GM18867 (cell line): ENCODE measurements around the gene GNPDA1.

Source experiments
- ATAC-seq: cut with Tn5 transposase; IDR thresholded peaks from one replicate; pipeline ENCODE4 v1.9.1; 2021; ENCODE audit warnings: mild to moderate bottlenecking, moderate library complexity; ENCODE audit not compliant: unreplicated experiment

The GNPDA1 gene

GRCh38 chr5:142024771-142025304 is 12.0 kb upstream of the GNPDA1 start:
- ATAC-seq: peak; percentile 100

DNA sequence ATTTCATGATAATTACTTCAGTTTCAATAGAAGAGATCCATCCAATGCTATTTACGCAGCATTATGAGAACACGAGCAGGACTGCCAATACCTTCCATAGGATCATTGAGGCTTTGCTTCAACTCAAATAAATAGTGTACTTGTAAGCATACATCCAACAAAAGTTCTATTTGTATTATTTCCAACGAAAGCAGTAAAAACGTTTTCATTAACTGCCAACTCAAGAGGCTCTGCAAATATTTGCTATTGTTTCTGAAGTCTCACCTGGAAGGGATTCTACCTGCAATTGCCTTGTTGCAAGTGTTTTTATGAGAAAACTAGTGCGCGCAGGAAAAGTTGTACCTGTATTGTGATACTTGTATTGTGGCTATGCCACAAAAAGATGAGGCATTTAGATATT is 11.0 kb upstream of the GNPDA1 start:
- no peak for ATAC-seq

DNA sequence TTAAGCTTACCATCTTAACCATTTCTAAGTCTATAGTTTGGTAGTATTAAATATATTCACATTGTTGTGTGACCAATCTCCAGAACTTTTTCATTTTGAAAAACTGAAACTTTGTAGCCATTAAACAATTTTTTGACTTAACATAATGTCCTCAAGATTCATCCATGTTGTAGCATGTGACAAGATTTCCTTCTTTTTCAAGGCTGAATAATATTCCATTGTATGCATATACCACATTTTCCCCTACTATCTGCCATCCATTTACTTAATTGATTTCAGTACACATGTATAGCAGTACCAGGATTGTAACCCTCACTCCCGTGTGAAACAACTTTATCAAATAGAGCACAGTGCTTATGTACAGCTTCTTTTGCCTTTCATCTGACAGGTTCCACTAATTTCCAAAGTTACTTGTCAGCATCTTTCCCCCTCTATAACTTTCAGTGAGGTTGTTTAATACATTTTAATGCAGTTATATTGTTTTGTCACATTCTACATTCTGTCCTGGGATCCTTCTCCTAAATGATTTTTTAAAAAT is 7.4 kb upstream of the GNPDA1 start:
- no peak for ATAC-seq

DNA sequence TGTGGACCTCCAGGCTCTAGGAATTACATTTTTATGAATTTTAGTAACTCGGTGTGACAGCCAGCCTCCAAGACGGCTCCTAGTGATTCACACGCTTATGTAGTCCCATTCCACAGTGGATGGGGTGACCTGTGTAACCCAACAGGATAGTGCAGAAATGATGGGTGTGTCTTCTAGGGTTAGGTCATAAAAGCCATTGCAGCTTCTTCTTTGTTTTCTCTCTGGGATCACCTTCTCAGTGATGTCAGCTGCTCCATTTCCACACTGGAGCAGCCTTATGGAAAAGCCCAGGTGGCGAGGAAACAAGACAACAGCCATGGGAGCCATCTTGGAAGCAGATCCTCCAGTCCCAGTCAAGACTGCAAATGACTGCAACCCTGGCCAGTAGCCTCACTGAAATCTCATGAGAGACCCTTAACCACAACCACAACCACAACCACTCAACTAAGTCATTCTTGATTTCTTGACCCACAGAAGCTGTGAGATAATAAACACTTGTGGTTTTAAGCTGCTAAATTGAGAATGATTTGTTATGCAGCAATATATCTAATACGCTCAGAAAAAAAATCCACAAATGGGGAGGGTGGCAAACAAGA is 5.1 kb upstream of the GNPDA1 start:
- peak; percentile 54 for ATAC-seq

- ATAC-seq: no peak
These were observed 3.7 kb upstream of the GNPDA1 start for GRCh38 chr5:142016556-142016955.

DNA sequence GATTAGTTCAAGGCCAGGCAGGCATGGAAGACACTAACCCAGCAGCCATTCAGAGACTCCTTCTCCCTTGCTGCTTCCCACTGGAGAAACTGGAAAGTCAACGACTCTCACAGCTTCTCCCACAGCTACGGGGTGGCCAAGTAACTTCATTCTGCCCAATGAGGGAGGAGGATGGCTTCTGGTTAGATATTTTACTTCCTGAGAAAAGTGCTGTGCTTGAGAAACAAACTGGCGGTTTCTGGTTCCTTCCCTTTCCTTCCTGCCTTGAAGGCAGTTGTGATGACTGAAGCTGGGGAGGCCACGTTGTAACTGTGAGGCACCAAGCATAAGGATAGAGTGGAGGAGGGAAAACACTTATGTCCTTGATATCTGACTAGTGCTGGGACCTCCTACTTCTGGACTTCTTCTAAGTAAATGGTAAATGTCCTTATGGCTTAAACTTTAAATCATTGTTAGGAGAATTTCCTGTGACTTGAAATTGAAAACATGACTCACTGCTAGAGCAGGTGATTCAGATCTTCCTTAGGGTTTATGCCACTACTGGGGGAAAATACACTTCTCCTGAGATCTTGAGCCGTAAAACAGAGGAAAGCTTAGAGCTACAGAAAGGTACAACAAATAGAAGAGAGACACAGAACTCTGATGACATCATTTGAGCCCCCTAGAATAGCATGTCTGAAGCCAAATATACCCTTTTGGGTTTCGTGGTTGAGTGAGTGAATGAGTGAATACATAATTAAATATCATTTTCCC is 3.1 kb upstream of the GNPDA1 start:
- no peak for ATAC-seq

DNA sequence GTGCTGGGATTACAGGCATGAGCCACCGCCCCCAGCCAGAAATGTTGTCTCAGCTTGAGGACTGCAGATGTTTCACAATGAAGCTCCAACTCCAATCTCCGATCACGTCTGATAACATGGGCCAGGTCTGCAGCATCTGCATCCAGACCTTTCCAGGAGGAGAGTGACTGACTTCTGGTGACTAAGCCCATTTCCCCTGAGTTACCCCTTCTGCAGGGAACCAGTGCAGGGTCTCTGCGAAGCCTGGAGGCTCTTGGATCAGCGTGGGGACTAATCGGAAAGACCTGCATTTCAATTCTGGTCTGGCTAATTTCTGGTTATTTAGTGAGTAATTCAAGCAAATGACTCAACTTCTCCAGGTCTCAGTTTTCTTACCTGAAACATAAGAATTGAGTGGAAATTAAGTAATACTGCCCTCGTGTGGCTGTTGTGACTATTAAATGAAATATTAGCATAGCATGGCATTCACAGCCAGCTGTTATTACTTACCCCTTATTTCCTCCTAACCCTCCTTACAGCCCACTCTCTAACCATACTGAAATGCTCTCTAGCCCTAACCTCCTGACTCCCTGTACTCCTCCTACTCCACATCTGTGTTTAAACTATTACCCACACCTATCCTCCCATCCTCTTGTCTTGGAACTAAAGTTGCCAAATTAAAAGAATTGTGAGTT is 2.2 kb upstream of the GNPDA1 start:
- ATAC-seq: peak; percentile 36

GRCh38 chr5:142013734-142014521 is 1.1 kb upstream of the GNPDA1 start:
- no peak for ATAC-seq

GRCh38 chr5:142012186-142012785 is 541 bp downstream of the GNPDA1 start:
- ATAC-seq: no peak

GRCh38 chr5:142011572-142012185 is 1.1 kb downstream of the GNPDA1 start:
- no peak for ATAC-seq

- no peak for ATAC-seq
These were observed 2.9 kb downstream of the GNPDA1 start for GRCh38 chr5:142009886-142010285.

GRCh38 chr5:142008813-142009212 is 4.0 kb downstream of the GNPDA1 start:
- ATAC-seq: no peak

DNA sequence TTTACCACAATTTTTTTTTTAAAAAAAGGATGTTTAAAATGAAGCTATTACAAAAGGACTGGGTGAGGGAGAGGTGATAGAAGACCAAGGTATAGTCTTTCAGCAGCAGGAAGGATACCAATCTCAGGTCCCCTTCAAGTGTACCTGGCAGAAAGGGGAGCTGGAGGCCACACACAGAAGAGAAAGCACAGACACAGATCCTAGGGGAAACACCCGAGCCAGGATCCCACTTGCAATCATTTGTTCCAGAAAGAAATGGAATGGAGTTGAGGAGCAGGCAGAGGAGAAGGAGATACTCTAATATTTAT is 5.6 kb downstream of the GNPDA1 start:
- ATAC-seq: no peak

GRCh38 chr5:142006363-142007236 is 6.2 kb downstream of the GNPDA1 start:
- no peak for ATAC-seq

DNA sequence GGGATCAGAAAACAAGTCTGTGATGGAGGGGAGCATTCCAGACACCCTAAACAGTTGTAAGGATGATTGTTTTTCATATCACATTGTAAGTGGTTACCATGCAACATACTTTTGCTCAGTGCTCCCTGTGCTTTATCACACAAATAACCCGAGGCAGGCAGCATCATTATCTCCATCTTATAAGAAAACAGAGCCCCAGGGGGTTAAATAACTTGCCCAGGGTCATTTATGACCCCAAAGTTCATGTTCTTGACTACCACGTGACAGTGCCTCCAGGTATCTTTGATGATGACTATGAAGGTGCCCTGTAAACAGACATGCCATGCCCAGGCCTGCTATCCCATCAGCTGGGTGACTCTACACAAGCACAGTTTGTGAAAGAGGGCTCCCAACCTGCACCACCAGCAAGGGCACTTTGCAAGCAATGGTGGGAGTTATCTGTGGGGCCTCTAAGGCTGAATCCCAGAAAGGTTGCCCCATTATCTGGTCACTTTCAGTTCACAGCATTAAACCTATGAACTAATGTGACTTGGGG is 9.5 kb downstream of the GNPDA1 start:
- ATAC-seq: no peak

GRCh38 chr5:142000704-142001484 is 11.9 kb downstream of the GNPDA1 start:
- no peak for ATAC-seq

- no peak for ATAC-seq
These were observed 12.7 kb downstream of the GNPDA1 start for GRCh38 chr5:142000173-142000572.

GRCh38 chr5:141997358-141997960 is 15.4 kb downstream of the GNPDA1 start:
- ATAC-seq: no peak
